PFSK-1 (cell line): ENCODE data around the gene NALCN.

Experiments used
- FOXP2 ChIP-seq: optimal IDR thresholded peaks from 2 replicates; pipeline ENCODE3; 2011; ENCODE audit warnings: borderline replicate concordance, control low read depth, inconsistent platforms; ENCODE audit not compliant: insufficient read depth; ENCODE audit errors: extremely low read length, extremely low read depth
- POLR2AphosphoS5 ChIP-seq: IDR thresholded peaks from 2 replicates; pipeline ENCODE4 v1.6.1; 2012; ENCODE audit warnings: low read depth, mild to moderate bottlenecking, control low read depth, low read length, moderate library complexity
- SIN3A ChIP-seq: IDR thresholded peaks from 2 replicates; pipeline ENCODE4 v1.6.1; 2012; ENCODE audit warnings: mild to moderate bottlenecking, low read length, moderate library complexity, borderline replicate concordance; ENCODE audit not compliant: insufficient read depth
- TAF1 ChIP-seq: IDR thresholded peaks from 2 replicates; pipeline ENCODE4 v1.6.1; 2012; ENCODE audit warnings: low read length, control low read depth, borderline replicate concordance; ENCODE audit not compliant: insufficient read depth
- TF ChIP-seq, protein P1 (sequence below), 2 experiments: IDR thresholded peaks; 2 replicates each; pipeline versions ENCODE4 v1.6.1 to v1.8.0; 2011 to 2012; ENCODE audit warnings: low read depth in 2 of 2, low read length in 2 of 2, control low read depth in 1 of 2, inconsistent platforms in 1 of 2, mild to moderate bottlenecking in 1 of 2, moderate library complexity in 1 of 2; ENCODE audit not compliant: insufficient read depth in 1 of 2

NALCN gene

DNA sequence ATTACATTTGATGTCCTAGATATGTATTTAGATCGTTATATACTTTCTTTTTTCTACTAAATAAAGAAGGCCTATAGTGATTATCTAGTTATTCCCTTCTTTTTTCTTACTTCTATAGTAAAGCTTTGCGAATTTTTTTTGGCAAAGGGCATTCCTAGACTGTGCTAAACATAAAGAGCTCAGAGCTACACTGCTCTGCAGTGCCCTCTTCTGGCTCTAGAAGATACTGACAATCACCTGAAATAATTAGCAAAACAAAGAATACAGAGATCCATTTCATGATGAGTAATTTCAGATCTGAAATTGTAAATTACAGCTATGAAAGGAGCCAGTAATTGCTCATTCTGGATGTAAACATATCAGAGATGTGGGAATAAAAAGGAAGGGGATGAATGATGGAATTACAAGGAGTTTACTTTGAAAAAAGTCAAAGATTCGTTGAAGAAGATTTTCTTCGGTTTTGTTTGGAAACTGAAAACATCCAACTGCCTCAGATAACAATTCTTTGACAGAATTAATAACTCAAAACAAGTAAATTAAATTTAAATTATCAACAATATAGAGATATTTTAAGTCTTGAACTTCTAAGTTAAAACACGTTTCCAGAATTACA lies 288.5 kb downstream of the NALCN start:
- TF ChIP-seq, protein P1, sequence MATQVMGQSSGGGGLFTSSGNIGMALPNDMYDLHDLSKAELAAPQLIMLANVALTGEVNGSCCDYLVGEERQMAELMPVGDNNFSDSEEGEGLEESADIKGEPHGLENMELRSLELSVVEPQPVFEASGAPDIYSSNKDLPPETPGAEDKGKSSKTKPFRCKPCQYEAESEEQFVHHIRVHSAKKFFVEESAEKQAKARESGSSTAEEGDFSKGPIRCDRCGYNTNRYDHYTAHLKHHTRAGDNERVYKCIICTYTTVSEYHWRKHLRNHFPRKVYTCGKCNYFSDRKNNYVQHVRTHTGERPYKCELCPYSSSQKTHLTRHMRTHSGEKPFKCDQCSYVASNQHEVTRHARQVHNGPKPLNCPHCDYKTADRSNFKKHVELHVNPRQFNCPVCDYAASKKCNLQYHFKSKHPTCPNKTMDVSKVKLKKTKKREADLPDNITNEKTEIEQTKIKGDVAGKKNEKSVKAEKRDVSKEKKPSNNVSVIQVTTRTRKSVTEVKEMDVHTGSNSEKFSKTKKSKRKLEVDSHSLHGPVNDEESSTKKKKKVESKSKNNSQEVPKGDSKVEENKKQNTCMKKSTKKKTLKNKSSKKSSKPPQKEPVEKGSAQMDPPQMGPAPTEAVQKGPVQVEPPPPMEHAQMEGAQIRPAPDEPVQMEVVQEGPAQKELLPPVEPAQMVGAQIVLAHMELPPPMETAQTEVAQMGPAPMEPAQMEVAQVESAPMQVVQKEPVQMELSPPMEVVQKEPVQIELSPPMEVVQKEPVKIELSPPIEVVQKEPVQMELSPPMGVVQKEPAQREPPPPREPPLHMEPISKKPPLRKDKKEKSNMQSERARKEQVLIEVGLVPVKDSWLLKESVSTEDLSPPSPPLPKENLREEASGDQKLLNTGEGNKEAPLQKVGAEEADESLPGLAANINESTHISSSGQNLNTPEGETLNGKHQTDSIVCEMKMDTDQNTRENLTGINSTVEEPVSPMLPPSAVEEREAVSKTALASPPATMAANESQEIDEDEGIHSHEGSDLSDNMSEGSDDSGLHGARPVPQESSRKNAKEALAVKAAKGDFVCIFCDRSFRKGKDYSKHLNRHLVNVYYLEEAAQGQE (IDR thresholded peaks at IDR 0.05; ENCODE audit: insufficient read depth in 1 of 2, low read depth in 2 of 2, low read length in 2 of 2) = no peak
- no peak for TF ChIP-seq SIN3A
- no peak for TF ChIP-seq POLR2AphosphoS5
- TF ChIP-seq FOXP2 = no peak
- no peak for TF ChIP-seq TAF1

DNA sequence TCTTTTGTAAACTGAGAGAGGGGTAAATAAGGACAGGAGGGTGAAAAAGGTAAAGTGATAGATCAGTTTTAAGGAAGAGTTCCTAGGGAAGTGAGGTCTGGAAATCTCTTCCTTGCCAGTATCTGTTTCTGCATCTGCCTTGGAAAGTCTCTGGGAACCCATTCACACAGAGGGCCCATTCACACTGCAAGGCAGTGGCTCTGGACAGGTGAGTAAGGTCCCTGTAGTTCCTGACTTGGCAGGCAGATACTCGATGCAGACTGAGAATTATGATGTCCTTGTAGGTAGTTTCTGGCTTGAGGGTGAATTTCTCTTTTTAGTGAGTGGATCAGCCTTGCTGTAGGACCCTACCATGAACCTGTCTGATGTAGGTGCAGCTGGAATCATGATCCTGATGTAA lies 293.3 kb downstream of the NALCN start:
- TF ChIP-seq SIN3A (no peak), POLR2AphosphoS5 (no peak), TAF1 (no peak), FOXP2 (no peak)
- TF ChIP-seq, protein P1 (IDR thresholded peaks at IDR 0.05; ENCODE audit: insufficient read depth in 1 of 2, low read depth in 2 of 2, low read length in 2 of 2) = no peak

DNA sequence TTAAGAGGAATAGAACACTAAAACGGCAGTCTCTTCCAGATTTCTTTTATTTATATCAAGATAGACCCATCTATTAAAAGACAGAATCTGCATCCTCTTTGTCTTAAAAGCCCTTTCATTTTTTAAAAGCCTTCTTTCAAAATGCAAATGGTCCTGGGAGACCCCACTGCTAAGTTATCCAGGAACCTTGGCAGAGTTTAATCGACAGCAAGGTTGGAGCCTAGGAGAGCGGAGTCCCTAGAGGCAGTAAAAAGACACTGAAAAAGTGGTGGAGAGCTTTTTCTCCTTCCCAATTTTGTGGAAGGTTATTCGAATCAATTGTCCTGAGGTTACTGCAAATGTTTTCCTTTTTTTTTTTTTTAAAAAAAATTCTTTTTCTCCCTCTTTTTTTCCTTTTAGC lies 294.7 kb downstream of the NALCN start:
- TF ChIP-seq FOXP2 (no peak), POLR2AphosphoS5 (no peak), TAF1 (no peak)

DNA sequence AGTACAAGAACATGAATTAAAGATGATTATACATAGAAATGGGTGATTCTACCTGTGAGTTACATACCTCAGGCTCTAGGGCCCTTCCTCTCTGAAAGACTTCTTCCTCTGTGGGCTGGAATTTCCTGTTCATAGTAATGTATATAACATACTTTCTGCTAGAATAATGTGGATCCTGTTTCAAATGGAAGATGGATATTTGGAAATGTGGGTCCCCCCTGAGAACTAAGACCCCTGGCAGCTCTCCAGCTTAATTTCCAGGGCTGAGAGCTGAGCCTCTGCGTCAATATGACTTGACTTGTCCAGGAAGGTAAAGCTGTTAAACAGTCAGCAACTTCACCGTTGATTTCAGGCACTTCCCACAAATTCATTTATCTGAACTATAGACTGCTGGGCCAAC lies 296.3 kb downstream of the NALCN start:
- TF ChIP-seq POLR2AphosphoS5 (no peak), FOXP2 (no peak), TAF1 (no peak), SIN3A (no peak)
- TF ChIP-seq, protein P1 (IDR thresholded peaks at IDR 0.05; ENCODE audit: insufficient read depth in 1 of 2, low read depth in 2 of 2, low read length in 2 of 2) = no peak

- no peak for TF ChIP-seq SIN3A
- TF ChIP-seq POLR2AphosphoS5 = no peak
- TF ChIP-seq FOXP2 = no peak
- TF ChIP-seq, protein P1 (IDR thresholded peaks at IDR 0.05; ENCODE audit: insufficient read depth in 1 of 2, low read depth in 2 of 2, low read length in 2 of 2) = no peak
- no peak for TF ChIP-seq TAF1
Measured at GRCh38 chr13:101116826-101117225, 299.5 kb downstream of the NALCN start.
